Hematopoietic multipotent progenitor cell treated with erythropoietin and hydrocortisone succinate and interleukin-3 and kit ligand, for 4 days (in vitro differentiated cells): Measurements from ENCODE around the gene ADAP1.
"Not testable (repeated sequence)": the region's sequence is repeated elsewhere in the genome, so short reads cannot be mapped to it uniquely, and the experiment has no call there.

Source experiments
- DNase-seq: peaks from one replicate; pipeline ENCODE4 v3.0.0-alpha.2; 2015

The ADAP1 gene

GRCh38 chr7:935874-936385 is 18.6 kb downstream of the ADAP1 start:
- no peak for DNase-seq

DNA sequence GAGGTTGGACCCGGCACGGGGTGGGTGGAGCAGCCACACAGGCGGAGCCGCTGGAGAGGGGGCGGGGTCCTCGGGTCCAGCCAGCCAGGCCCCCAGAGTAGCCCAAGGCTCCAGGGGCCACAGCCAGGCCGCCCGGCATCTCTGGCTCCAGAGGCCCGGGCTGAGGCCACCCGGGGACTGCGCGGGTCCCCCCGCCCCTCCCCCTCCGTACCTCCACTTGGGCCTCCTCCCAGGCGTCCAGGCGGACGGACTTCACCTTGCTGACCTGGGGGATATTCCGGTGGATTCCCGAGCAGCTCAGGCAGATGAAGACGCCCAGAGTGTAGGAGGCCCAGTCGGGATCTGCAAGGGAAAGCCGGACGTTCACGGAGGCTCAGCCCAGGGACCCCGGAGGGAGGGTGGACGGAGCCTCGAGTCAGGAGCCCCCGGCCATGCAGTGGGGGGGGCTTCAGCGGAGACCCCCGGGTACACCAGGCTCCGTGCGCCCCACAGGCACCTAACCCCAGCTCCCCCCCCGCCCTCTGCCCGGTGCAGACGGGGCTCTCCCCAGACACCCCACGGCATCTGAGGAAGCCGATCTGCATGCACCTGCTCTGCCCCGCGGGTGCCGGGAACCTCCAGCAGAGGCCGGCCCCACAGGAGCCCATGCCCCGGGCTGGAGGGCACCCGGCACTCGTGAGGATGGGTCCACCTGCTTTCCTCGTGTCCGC is 19.2 kb downstream of the ADAP1 start:
- DNase-seq: no peak

- no peak for DNase-seq
Measured at GRCh38 chr7:934469-935163, 19.9 kb downstream of the ADAP1 start.

DNA sequence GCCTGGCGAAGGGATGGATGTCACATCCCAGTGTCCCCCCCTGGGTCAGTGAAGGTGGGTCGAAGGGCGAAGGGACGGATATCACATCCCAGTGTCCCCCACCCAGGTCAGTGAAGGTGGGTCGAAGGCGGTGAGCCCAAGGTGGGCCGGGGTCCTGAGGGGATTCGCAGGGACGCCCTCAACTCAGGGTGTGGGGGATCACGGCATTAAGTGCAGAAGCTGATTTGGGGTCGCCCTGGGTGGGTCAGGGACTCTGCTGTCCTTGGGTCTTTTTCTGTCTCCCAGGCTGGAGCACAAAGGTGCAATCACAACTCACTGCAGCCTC is 21.9 kb downstream of the ADAP1 start:
- no peak for DNase-seq

- DNase-seq: no peak
Measured at GRCh38 chr7:931871-932650, 22.4 kb downstream of the ADAP1 start.

DNA sequence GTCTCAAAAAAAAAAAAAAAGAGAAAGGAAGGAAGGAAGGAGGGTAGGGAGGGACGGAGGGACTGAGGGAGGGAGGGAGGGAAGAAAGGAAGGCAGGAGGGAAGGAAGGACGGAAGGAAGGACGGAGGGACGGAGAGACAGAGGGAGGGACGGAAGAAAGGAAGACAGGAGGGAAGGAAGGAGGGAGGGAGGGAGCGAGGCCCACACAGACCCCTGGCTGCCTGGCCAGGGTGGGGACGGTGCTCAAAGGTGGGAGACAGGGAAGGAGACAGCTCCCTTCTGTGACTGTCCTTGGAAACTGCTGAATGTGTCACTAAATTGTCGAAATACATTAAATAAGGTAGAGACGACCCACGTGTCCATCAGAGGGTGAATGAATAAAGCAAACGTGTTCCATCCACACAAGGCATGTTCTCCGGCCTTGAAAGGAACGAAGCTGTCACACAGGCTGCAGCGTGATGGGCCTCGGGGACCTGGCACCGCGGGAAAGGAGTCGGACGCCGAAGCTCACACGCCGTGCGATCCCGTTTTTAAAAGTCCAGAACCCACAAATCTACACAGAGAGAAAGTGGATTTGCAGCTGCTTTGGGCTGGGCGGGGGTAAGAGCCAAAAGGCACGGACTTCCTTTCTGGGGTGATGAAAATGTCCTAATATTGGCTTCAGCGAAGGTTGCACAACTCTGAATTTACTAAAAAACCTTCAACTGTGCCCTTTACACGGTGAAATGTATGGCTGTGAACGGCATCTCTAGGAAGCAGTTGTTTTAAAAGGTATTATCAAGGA is 23.3 kb downstream of the ADAP1 start:
- DNase-seq: no peak

DNA sequence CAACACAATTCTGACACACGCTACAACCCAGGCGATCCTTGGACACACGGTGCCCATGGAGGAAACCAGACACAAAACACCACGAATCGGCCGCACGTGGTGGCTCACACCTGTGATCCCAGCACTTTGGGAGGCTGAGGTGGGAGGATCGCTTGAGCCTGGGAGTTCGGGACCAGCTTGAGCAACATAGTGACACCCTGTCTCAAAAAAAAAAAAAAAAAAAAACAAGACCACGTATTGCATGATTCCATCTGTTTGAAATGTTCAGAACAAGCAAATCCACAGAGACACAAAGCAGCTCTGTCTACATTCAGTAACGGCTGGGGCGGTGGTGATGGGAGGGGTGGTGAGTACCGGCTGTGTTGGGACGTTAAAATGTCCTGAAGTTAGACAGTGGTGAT is 25.2 kb downstream of the ADAP1 start:
- no peak for DNase-seq

DNA sequence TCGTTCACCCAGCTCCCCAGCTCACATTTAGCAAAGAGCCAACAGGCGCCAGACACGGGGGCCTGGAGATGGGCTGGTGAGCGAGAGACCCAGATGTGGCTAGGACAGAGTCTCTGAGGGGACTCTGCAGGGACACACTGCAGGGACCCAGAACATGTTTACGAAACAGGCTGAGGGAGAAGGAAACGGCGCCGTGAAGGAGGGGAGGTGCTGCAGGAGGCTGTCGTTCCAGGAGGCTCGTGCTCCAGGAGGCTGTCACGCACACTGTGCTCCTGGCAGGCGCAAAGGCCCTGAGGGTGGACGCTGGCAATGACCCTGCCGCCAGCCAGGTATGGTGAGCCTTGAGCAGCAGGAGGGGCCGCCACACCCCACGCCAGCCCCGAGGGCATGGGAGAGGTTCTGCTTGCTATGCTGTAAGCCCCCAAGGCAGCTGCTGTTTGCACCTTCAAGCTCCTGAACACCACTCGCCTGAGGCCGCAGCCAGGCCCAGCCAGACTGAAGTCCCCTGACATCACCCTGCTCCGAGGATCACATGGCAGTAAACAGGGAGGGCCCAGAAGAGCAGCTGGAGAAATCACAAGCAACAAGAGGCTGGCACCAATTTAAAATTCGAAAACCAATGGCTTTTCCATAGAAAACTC is 27.3 kb downstream of the ADAP1 start:
- DNase-seq: no peak

GRCh38 chr7:926061-927030 is 28.1 kb downstream of the ADAP1 start:
- no peak for DNase-seq

GRCh38 chr7:925601-926000 is 28.9 kb downstream of the ADAP1 start:
- DNase-seq: peak; percentile 92

GRCh38 chr7:924541-925231 is 29.8 kb downstream of the ADAP1 start:
- DNase-seq: peak; percentile 84

GRCh38 chr7:924042-924441 is 30.4 kb downstream of the ADAP1 start:
- not testable (repeated sequence) for DNase-seq

DNA sequence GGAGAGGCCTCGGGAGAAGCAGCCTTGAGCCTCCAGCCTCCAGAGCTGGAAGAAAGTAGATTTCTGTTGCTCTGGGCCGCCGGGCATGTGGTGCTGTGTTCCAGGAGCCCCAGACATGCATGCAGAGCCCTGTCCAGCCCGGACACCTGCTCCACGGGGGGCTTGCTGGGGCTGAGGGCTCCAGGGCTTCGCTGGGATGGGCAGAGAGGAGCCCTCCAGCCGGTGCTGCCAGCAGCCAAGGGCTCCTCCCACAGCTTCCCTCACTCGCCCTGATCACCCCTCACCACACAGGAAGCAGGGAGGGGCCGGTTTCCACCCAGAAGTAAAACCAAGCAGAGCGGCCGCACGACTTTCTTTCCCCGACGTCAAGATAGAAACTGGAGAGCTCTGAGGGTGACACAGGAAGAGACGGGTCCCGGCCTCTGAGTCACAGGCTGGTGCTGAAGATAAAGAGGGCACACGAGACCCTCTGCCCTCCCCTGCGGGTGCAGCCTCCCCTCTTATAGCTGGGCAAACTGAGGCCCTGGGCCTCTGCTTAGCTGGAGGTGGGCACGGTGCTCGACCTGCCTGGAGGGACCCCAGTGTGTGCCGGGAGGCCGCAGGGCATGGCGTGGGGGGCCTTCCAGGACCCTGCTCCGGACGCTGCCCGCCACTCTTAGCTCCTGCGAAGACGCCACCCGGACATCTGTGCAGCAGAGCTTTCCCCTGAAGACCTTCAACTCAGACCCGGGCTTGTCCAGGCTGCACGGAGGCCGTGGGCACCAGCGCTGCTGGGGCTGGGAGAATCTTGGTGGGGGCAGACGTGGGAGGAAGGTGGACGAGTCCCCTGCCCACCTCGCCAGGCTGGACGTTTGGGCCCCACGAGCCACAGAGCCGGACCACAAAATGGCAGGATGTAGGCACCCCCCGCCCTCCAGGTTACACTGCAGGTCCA is 31.1 kb downstream of the ADAP1 start:
- peak; percentile 98 for DNase-seq

DNA sequence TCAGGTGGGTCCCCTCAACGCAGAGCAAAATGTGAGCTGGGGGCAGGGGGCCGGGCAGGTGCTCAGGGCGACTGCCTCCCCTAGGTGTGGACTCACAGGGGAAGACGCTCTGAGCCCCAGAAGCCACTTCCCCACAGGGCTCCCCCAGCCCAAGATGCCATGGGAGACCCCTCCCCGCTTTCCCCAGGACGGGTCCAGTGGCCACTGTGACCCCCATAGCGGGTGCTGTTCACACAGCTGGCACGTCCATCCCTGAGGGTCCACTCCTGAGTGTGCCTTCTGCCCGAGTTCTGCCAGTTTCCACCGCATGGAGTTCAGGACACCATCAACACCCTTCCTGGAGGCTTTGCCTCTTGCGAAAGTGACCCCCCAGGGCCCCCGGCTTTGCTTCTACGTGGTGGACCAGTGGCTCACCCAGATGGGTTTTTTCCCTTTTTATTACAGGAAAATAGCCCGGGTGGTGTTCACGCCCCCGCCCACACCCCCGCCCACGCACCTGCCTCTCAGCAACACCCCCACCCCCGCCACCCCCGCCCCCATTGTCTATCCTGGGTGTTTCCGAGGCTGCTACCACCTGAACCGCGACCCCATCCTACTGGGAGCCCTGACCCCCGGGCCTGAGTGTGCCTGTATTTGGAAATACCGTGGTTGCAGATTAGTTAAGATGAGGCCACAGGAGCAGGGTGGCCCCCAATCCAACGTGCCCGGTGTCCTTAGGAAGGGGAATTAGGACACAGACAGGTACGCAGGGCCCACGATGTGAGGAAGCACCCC is 32.0 kb downstream of the ADAP1 start:
- peak; percentile 43 for DNase-seq

DNA sequence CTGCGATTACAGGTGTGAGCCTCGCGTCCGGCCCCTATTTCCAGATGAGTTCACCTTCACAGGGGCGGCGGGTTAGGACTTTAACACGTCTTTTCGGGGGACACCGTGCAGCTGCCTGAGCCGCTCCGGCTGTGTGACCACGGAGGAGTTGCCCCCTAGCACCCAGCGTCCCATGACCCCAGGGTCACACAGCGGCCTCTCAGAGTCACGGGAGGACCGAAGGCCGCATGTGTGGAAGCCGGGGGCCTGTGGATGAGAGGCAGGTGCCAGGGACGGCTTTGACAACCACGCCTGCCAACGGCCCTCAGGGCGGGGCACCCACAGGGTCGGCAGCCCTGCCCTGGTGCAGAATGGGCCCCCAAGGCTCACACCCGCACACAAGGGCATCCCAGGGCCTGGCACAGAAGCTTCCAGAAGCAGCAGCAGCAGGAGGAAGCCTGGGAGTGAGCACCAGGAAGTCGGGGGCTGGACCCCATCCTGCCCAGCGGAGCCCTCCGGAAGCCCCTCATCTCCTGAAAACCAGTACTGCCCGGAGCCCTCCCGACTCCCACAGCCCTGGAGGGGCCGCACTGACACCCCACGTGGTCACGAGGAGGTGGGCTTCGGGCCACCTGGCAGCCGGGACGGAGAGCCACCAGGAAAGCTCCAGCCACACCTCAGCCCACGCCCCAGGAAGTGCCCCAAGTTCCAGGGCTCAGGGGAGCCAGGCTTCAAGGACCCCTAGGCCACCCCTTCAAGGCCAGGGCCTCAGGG is 32.7 kb downstream of the ADAP1 start:
- peak; percentile 59 for DNase-seq

GRCh38 chr7:921071-921461 is 33.4 kb downstream of the ADAP1 start:
- DNase-seq: no peak

- no peak for DNase-seq
Measured at GRCh38 chr7:920351-921070, 34.0 kb downstream of the ADAP1 start.
